ENCODE data around the gene NCOR1. TPM values are rescaled to one million over a fixed set of nuclear protein-coding genes. Genes with fewer than 3 reads are reported as not detected.
"Not testable (repeated sequence)": the region's sequence is repeated elsewhere in the genome, so short reads cannot be mapped to it uniquely, and the experiment has no call there.

Gene NCOR1
- total and polyA plus RNA-seq, 9 of the 15 experiments (the other 6 are each of a cell fraction or from before 2014, with no cell fraction given): 20.2 to 66.5 (median 50.9) TPM

DNA sequence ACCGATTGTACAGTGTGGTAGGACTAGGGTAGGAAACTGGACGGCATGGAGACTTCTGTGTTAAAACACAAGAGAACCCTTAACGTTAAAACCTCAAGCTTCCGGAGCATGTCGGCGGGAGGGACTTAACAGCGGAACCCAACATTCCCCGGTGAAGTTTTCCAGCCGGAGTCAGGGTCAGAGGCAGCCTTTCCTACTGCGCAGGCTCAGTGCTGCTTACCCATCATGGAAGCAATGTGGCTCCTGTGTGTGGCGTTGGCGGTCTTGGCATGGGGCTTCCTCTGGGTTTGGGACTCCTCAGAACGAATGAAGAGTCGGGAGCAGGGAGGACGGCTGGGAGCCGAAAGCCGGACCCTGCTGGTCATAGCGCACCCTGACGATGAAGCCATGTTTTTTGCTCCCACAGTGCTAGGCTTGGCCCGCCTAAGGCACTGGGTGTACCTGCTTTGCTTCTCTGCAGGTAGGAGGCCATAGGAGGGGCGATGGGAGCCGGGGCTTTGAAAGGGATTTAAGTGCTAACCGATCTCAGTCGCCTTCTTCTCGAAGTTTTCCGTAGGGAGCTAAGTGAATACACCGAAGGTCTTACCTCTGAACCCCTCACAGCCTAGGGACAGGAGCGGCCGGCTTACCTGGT is 1.8 kb upstream of the NCOR1 start, which contains the start of gene PIGL (continued):
- TF ChIP-seq POLR2H (tag; IDR thresholded peaks at IDR 0.05; ENCODE audit: low read depth) (peak; percentile 67), ELF1 (tag; IDR thresholded peaks at IDR 0.05) (no peak), TCFL5 (CRISPR knock-in tag; conservative IDR thresholded peaks at IDR 0.05) (no peak), YBX1 (IDR thresholded peaks at IDR 0.05) (no peak)

DNA sequence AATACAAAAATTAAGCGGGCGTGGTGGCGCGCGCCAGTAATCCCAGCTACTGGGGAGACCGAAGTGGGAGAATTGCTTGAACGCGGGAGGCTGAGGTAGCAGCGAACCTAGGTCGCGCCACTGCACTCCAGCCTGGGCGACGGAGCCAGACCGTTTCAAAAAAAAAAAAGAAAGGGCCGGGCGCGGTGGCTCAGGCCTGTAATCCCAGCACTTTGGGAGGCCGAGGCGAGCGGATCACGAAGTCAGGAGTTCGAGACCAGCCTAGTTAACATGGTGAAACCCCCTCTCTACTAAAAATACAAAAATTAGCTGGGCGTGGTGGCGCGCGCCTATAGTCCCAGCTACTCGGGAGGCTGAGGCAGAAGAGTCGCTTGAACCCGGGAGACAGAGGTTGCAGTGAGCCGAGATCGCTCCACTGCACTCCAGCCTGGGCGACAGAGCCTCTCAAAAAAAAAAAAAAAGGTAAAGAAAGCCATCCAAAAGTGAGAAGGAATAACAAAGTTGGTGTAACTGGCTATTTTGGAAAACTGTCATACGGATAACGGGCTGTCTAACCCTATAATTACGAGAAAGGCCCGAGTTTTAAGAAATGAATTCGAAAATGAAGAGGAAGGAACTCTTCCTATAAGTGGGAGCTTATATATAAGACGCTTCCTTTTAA is 1.1 kb upstream of the NCOR1 start:
- FAIRE-seq; ATAC-seq; BruUV-seq (replicated peaks); H3K9me1 ChIP-seq (ENCODE audit: control insufficient read depth, insufficient read depth, low read length); H4K20me1 ChIP-seq (replicated peaks; ENCODE audit: control insufficient read depth, insufficient read depth, low read length); H3K9me3 ChIP-seq (replicated peaks; ENCODE audit: control insufficient read depth, insufficient read depth, low read depth, low read length); H3K27me3 ChIP-seq (ENCODE audit: control insufficient read depth in 2 of 2, insufficient read depth in 2 of 2, low read length in 2 of 2); DNase-seq (ENCODE audit: extremely low read depth in 1 of 4, low spot score in 3 of 4); in situ Hi-C loops (cut with MboI); TF ChIP-seq FOXM1 (IDR thresholded peaks at IDR 0.05; ENCODE audit: low read depth): not testable (repeated sequence)
- Histone ChIP-seq H3K9ac (ENCODE audit: insufficient read depth in 1 of 2, low read depth in 2 of 2, low read length in 2 of 2) (peak overlapping the region; percentile 96 to 100), H3K4me2 (ENCODE audit: insufficient read depth, low read length) (peak overlapping the region; percentile 91), H3K4me1 (replicated peaks in 1 of 2; ENCODE audit: control insufficient read depth in 2 of 2, insufficient read depth in 2 of 2, low read length in 2 of 2) (peaks cover 0 to 12% of the 10 kb centered on the region in 2 experiments; a peak in 2 of 5 replicates), H3K36me3 (ENCODE audit: control insufficient read depth, insufficient read depth, low read length) (peaks cover 13% of the 10 kb centered on the region; the same call in 1 of the 3 replicates), H3K4me3 (peak overlapping the region; percentile 97), H3K27ac (ENCODE audit: extremely low read depth, low read depth, low read length) (peak overlapping the region; percentile 97), H3K79me2 (ENCODE audit: control insufficient read depth, insufficient read depth, low read length) (peaks cover 82% of the 10 kb centered on the region), H2AFZ (ENCODE audit: low read depth, low read length) (peak overlapping the region; percentile 87)
- intact Hi-C loops (cut with micrococcal nuclease): loop anchor here (5.0 to 10.0 kb wide), 2 partner anchors 71 to 212 kb away; no protein-coding TSS in a partner anchor
- CTCF ChIA-PET (ENCODE audit: low intra/inter-chr PET ratio): interaction anchor here (0.6 kb wide), 1 partner anchor 272 kb away, joined by 4 read pairs; no protein-coding TSS in a partner anchor
- WGBS (ENCODE audit: insufficient coverage, low coverage, missing lambda C conversion rate): 5% methylated on average over 18 of the region's 38 CpGs
- POLR2A ChIA-PET: interaction anchor here (1.3 to 2.7 kb wide), 4 partner anchors 10 to 166 kb away, joined by 4 to 10 read pairs (median 8); no protein-coding TSS in a partner anchor
- TF ChIP-seq, protein P1, sequence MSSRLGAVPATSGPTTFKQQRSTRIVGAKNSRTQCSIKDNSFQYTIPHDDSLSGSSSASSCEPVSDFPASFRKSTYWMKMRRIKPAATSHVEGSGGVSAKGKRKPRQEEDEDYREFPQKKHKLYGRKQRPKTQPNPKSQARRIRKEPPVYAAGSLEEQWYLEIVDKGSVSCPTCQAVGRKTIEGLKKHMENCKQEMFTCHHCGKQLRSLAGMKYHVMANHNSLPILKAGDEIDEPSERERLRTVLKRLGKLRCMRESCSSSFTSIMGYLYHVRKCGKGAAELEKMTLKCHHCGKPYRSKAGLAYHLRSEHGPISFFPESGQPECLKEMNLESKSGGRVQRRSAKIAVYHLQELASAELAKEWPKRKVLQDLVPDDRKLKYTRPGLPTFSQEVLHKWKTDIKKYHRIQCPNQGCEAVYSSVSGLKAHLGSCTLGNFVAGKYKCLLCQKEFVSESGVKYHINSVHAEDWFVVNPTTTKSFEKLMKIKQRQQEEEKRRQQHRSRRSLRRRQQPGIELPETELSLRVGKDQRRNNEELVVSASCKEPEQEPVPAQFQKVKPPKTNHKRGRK (tag; IDR thresholded peaks at IDR 0.05): 0 out of 2 replicates have a peak, but pooled peaks have one; percentile 26
- TF ChIP-seq, protein P2, sequence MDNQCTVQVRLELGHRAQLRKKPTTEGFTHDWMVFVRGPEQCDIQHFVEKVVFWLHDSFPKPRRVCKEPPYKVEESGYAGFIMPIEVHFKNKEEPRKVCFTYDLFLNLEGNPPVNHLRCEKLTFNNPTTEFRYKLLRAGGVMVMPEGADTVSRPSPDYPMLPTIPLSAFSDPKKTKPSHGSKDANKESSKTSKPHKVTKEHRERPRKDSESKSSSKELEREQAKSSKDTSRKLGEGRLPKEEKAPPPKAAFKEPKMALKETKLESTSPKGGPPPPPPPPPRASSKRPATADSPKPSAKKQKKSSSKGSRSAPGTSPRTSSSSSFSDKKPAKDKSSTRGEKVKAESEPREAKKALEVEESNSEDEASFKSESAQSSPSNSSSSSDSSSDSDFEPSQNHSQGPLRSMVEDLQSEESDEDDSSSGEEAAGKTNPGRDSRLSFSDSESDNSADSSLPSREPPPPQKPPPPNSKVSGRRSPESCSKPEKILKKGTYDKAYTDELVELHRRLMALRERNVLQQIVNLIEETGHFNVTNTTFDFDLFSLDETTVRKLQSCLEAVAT (IDR thresholded peaks at IDR 0.05): peak in 1 of 2 experiments; percentile 46; a peak in 1 of 4 replicates
- peak in 1 of 2 experiments; percentile 22; a peak in 1 of 4 replicates for TF ChIP-seq NRF1 (conservative IDR thresholded peaks at IDR 0.05 in 1 of 2, IDR thresholded peaks at IDR 0.05 in 1 of 2)
- TF ChIP-seq, protein P3, sequence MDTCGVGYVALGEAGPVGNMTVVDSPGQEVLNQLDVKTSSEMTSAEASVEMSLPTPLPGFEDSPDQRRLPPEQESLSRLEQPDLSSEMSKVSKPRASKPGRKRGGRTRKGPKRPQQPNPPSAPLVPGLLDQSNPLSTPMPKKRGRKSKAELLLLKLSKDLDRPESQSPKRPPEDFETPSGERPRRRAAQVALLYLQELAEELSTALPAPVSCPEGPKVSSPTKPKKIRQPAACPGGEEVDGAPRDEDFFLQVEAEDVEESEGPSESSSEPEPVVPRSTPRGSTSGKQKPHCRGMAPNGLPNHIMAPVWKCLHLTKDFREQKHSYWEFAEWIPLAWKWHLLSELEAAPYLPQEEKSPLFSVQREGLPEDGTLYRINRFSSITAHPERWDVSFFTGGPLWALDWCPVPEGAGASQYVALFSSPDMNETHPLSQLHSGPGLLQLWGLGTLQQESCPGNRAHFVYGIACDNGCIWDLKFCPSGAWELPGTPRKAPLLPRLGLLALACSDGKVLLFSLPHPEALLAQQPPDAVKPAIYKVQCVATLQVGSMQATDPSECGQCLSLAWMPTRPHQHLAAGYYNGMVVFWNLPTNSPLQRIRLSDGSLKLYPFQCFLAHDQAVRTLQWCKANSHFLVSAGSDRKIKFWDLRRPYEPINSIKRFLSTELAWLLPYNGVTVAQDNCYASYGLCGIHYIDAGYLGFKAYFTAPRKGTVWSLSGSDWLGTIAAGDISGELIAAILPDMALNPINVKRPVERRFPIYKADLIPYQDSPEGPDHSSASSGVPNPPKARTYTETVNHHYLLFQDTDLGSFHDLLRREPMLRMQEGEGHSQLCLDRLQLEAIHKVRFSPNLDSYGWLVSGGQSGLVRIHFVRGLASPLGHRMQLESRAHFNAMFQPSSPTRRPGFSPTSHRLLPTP (IDR thresholded peaks at IDR 0.05; ENCODE audit: borderline replicate concordance, extremely low read depth, insufficient read length): peak; percentile 9
- peak; percentile 36; the same call in 1 of the 2 replicates for TF ChIP-seq BACH1 (tag; IDR thresholded peaks at IDR 0.05)
- TF ChIP-seq FOXM1 (CRISPR knock-in tag; IDR thresholded peaks at IDR 0.05; ENCODE audit: low read depth): 0 out of 2 replicates have a peak, but pooled peaks have one; percentile 42
- peak; percentile 77 for TF ChIP-seq ADNP (tag; IDR thresholded peaks at IDR 0.05)
